Activated CD8-positive, alpha-beta memory T cell treated with anti-CD3 and anti-CD28 coated beads for 24 hours (primary cell): ENCODE results near the gene ZNF23.
A peak's percentile ranks its signal among the peaks of the same experiment; 100 is the strongest.
"Not testable (repeated sequence)": the region's sequence is repeated elsewhere in the genome, so short reads cannot be mapped to it uniquely, and the experiment has no call there.

Experiments
- DNase-seq: peaks from one replicate; pipeline ENCODE4 v3.0.0-alpha.2; 2020

ZNF23 gene

DNA sequence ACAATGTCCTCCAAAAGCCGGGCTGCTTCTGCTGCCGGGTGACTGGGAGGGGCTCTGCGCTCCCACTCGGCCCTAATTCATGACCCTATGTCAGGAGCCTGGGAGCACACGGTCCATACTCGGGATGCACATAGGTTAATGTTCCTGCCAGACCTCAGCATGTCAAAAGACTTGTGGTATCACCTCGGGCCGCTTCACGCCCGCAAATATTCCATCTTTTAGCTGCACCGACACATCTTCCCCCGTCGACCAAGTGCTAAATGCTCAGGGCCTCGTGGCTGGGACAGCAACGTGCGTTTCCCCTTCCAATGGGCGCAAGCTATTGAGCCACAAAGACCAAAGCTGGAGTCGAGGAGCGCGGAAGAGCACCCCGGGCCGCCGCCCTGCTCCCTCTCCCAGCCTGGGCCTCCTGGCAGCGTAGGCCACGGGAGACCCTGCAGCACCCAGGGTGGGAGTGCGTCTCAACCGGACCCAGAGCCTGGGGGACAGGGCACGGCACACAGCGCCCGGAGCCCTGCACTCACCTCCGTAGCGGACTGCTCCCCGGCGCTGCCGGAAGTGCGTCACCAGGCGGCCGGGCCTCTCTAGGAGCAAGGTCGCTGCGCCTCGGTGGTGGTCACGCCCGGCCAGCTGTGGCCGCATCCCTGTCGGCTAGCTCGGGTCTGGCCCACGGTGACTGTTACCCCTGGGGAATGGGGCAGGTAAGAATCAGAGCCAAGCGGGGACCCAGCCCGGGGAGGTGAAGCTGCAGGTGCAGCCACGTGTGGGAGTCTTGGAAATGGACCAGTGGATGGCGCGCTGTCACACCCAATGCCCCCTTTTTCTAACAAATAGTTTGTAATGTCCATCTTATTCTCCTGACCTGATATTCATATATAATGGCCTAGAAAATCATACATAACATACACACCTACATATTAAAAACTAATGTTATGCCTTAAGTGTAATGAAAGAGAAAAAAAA is at the start of gene ZNF23:
Gene ZNF23 (minus strand): TSS at position 562 of the 963 bp plus-strand sequence. CDS start 5,451 bp downstream, outside the sequence.
- DNase-seq, result peak; percentile 93

DNA sequence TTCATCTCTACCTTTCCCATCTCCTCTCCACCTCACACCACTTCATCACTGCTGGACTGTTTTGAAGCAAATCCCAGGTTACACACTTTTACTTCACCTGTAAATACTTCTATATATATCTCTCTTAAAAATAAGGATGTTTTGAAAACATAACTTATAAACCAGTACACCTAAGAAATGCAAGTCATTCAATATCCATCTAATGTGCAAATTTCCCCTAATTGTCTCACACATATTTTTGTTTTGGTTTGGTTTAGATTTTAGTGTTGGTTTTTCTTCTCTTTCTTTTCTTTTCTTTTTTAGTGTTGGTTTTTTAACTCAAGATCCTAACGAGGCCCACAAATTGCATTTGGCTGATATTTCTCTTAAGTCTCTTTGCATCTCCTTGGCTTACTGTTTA is 45.0 kb upstream of the ZNF23 start:
- DNase-seq, result no peak

DNA sequence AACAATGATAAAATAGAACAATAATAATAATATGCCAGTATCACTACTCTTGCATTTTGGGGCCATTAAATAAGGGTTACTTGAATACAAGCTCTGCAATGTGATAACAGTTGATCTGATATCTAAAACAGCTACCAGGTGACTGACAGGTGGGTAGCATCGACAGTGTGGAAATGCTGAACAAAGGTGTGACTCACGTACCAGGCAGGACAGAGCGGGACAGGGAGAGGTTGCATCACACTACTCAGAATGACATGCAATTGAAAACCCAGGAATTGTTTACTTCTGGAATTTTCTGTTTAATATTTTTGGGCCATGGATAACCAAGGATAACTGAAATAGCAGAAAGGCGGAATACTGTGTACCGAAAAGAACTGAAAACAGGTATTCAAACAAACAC is 42.9 kb upstream of the ZNF23 start:
- DNase-seq, result no peak

DNA sequence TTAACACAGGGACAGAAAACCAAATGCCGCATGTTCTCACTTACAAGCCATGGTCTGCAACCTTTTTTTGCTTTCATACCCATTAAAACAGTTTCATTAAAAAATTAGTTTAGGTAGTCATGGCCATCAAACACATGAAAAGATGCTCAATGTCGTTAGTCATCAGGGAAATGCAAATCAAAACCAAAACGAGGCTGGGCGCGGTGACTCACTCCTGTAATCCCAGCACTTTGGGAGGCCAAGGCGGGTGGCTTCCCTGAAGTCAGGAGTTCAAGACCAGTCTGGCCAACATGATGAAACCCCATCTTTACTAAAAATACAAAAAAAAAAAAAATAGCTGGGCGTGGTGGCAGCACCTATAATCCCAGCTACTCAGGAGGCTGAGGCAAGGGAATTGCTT is 42.0 kb upstream of the ZNF23 start:
- not testable (repeated sequence) for DNase-seq

DNA sequence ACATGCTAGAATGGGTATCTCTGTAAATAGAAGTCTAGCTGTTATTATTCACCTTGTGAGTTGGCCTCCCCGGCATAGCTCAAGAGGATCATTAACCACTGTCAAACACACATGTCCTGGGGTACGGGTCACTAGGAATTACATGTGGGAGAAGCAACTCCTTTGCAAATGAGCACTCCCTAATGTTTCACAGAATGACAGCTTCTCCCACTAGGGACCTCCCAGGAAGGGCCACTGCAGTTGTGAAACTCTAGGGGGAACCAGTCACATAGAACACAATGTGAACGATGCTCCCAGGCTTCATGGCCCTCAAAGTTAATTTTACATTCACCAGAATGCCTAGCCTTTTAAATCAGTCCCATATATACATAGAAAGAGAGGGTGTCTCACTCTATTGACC is 39.5 kb upstream of the ZNF23 start:
- DNase-seq, result no peak

DNA sequence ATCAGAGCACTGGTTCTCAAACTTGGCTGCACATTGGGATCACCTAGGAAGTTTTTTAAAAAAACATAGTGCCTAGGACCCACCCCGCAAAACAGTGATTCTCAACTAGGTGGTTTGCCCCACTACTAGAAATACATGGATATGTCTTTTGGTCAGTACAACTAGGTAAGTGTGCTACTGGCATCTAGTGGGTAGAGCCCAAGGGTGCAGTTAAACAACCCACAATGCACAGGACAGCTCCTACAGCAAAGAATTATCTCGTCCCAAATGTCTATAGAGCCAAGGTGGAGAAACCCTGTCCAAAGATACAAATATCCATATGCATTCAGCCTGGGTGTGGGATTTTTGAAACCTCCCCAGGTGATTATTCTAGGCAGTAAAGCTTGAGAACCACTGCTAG is 38.9 kb upstream of the ZNF23 start:
- DNase-seq, result no peak

DNA sequence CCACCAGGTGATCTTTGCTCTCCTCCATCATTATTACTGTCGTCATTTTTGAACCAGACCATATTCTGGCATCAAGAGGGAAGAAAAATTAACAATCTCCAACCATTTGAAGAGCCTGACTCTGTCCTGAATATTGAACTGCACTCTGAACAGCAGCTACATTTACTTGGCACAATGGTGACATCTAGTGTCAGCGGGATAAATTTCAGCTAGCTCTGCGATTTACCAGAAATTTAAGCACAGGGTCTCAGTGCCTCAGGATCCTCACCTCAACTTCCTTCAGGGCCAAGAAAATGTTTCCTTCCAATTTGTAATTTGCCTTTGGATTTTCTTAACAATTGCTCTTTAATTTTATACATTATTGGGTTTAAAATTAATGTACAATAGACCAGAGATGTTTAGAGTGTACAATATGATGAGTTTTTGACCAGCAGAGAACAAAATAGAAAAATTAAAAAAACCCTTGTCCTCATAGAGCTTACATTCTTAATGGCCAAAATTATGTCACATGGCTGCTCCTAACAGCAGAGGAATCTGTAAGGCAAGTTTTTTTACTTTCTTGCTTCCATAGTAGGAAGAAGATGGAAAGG is 37.8 kb upstream of the ZNF23 start:
- peak; percentile 64 for DNase-seq

DNA sequence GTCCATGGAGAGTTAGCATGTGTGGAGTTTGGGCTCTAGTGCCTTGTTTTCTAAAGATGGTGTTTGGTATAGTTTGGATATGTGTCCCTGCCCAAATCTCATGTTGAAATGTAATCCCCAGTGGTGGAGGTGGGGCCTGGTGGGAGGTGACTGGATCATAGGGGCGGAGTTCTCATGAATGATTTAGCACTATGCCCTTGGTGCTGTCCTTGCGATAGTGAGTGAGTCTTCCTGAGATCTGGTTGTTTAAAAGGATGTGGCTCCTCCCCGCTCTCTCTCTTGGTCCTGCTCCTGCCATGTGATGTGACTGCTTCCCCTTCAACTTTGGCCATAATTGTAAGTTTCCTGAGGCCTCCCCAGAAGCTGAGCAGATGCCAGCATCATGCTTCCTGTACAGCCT is 36.0 kb upstream of the ZNF23 start:
- no peak for DNase-seq

DNA sequence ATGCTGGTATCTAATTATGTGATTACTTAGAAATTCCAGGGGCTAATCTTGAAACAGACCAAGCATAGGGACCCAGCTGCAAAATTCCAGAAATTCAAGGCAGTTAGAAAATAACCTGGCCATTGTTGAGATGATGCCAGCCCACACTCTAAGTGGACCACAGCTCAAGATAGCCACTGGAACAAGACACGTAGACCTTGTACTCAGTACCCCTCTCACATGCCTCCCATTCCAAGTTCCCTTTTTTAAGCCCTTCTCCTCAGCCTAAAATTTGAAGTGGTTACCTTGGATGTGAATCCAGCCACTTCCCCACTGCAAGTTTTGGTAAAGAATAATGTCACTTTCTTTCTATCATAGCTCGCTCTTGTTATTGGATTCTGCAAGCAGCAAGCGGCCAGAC is 31.2 kb upstream of the ZNF23 start:
- DNase-seq, result no peak

DNA sequence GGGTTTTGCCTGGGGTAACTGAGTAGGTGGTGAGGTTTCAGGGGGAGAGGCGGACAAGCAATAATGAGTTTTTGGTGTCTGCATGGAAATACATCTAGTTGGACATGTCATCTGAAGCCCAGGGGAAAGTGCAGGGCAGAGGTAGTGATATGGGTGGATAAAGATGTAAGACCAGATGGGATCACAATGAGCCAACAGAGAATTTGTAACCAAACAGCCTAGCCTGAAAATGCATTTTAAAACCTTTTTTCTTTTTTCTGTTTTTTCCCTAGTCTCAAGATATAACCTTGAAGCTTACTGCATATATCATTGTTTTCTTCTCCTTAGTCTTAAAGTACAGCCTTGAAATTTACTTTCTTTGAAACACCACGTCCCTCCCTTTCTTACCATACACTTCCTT is 30.7 kb upstream of the ZNF23 start:
- no peak for DNase-seq

DNA sequence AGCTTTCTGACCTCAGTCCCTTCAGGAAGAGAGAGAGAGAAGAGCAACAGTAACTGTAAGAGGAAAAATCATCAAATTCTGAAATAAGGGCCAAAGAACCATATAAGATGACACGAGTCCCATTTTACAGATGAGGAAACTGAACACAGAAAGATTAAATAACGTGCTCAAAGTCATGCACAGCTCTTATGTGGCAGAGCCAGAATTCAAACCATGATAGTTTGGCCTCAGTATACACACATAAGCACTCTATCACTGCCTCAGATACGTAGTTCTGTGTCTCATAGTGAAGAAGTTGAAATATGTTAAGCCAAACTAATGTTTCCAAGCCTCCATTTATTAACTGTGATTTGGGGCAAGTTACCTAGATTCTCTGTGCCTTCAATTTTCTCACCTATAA is 29.0 kb upstream of the ZNF23 start:
- no peak for DNase-seq

DNA sequence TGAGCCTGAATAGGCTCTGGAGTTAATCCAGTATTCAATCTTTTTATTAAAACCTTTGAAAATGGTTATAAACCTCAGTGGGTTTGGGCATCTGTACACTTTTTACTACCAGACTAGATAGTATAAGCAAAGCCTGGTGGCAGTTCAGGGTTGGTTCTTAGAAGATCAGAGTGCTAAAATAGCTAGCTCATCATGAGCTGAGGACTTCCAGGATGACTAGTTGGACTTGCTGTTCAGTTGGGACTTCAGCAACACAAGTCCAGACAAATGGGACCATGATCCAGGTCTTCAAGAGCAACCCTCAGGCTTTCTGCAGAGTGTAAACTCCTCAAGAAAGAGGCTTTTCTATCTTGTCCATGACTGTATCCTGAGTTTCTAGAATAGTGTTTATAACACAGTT is 28.3 kb upstream of the ZNF23 start:
- no peak for DNase-seq

DNA sequence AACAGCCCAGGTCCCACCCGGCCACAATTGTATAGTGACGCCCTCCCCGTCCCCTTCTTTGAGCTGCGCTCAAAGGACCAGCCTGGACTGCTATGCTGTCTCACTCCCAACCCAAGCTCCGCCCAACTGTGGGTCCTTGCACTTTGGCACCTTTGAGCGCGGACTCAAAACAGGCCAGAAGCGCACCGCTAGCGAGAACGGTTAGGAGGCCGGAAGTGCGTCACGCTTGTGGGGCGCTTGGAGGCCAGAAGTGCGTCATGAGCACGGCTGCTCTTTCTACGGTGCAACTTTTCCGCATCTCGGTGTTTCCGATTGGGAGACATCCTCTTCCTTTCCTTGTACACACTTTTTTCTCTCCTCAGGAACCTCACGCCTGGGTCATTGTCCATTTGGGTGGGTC is 27.1 kb upstream of the ZNF23 start, which contains the start of gene ZNF19:
Gene ZNF19 (minus strand): TSS at position 203 of the 400 bp plus-strand sequence. CDS start 7,210 bp downstream, outside the sequence.
- no peak for DNase-seq

DNA sequence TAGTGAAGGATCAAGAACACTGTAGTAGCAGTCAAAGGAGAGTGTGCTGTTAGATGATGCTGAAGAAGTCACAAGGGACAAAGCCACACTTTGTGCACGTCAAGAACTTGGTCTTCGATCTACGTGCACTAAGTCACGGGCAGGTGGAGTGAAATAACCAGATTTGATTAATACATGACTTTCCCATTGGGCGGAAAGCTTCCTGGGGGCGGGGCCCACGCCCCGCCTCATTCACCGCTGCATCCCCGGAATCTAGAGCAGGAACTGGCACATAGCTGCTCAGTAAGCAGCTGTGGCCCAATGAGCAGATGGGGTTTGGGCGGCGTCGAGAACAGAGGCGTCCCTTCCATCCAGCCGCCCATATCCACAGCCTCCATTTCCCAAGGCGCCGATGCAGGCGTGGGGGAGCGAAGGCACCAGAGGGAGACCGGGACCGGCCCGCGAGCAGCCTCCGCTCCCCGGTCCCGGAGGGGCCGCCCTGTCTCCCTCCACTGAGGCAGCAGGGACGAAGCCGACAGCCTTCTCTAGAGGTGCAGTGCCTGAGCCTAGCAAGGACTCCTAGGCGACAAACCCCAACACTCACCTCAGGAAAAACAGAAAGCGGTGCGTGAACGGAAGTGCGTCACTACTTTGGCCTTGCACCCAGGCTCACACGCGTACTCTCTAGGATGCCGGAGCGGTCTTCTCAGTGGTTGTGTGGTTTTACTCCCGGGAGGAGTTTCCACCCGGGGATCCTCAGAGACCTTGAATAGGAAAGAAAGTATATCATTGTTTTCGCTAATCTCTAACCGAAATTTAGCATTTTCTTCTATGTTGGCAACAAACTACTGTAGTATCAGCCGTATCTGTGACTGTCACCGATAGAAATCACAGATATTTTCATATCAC is 22.2 kb upstream of the ZNF23 start:
- peak; percentile 87 for DNase-seq

DNA sequence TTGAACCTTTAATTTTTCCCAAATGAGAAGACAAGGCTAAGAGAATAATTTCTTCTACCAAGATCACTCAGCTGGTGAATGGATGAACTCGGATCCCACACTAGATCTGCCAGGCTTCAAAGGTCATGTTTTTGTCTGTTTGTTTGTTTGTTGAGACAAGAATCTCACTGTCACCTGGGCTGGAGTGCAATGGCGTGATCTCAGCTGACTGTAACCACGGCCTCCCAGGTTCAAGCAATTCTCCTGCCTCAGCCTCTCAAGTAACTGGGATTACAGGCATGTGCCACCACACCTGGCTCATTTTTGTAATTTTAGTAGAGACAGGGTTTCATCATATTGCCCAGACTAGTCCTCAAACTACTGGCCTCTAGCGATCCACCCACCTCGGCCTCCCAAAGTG is 20.5 kb upstream of the ZNF23 start:
- no peak for DNase-seq

DNA sequence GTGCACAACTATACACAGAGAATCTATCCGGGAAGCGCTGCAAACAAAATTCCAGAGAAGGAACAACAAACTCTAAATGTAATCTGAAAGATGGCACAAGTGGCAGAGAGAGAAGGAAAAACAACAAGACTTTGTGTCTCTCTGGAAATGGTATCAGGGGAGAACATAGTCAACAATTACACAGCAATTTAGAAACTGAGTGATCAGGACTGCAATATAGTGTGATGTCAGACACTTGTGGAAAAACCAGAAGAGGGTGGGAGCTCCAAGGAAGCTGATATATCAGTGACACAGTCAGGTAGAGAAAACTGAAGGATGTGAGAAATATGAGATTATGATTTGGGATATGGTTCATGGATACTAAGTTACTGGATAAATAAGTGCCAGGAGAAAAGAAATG is 18.9 kb upstream of the ZNF23 start:
- DNase-seq, result no peak

DNA sequence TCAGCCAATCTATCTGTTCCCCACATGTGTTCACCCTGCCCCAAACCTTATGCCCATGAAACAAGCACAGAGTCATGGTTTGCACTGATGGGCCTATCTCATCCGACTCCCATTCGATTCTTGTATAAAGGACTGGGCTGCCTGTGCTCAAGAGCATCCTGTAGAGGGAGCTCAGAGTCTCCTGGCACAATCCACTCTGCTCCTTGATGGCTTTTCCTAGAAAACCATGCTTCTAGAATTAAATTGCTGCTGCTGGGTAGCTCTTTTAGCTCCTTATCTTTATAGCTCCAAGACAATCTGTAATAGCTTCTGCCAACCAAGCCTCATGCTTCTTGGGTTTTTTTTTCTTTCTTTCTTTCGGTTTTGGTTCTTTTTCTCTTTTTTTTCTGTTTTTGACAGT is 17.4 kb upstream of the ZNF23 start:
- DNase-seq, result no peak

DNA sequence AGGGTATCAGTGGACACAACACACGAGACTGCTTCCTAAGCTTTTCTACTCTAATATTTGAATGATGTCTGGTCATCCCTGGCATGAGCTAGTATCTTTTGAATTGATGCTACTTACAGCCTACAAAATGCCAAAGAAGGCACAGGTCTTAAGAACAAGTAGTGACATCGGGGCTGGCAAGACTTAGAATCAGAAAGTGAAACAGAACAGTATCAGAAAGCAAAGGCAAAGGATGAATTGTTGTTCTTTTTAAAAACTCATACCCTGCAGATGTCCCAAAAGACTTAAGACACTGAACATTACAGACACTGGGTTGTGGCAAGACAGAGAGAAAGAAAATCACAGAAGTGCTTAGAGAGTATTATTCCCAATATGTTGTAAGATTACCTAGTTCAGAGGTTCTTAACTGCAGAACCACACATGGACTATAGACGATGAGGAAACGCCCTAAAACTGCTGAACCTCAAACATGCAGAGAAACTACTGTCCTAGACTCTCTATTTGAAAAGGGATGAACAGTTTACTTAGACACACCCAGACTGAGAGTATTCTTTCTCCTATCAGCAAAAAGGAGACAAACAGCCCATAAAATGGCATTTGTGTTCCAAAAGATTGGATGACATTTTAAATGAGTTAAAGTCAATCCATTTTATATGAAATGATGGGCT is 14.5 kb upstream of the ZNF23 start:
- DNase-seq, result no peak

DNA sequence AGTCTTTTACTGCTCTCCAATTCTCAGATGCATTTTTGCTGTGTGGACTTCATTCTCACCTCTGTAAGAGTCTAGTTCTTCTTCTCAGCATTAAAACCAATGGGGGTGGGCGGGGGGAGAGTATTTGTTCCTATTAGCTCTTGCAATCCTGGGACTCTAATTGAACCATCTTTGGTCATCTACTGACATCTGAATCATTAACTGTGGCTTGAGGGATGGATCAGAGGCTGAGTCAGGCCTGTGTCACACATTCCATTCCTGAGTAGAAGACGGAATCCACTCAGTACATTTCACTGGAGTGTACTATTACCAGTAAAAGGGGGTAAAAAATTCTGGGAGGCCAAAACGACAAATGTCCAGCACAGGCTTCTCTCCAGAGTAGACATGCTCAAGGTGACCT is 12.8 kb upstream of the ZNF23 start:
- no peak for DNase-seq

DNA sequence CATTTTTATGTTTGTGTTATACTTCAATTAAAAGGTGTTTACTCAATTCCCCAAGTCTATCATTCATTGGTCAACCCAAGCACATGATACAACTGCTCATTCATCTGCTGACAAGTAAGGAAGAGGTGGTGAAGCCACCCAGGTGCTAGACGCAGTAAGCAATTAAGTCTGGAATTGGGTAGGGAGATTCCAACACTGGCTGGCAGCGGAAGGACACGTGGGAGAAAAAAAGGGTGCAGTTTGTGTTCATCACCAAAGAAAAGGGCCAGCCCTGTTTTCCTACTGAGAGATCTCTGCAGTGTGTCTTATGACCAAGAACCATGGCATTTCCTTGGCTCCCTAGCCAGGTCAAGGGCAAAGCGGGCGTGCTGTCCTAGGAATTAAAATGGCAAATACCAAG is 11.8 kb upstream of the ZNF23 start:
- DNase-seq, result no peak

DNA sequence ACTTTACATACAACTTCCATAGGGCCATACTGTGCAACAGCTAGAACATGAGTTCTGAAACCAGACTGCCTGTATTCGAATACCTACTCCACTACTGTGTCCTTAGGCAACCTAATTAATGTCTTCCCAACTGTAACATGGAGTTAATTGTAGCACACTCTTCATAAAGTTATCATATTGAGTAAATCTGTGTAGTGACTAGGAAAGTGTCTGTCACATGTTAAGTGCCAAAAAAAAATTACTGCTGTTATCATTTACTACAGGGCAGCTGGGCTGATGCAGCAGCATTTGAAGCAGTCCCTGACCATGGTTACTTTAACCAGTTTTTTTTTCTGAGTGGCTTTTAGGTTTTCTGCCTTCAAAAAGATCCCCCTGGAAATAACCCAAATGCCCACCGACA is 10.9 kb upstream of the ZNF23 start:
- DNase-seq, result no peak

DNA sequence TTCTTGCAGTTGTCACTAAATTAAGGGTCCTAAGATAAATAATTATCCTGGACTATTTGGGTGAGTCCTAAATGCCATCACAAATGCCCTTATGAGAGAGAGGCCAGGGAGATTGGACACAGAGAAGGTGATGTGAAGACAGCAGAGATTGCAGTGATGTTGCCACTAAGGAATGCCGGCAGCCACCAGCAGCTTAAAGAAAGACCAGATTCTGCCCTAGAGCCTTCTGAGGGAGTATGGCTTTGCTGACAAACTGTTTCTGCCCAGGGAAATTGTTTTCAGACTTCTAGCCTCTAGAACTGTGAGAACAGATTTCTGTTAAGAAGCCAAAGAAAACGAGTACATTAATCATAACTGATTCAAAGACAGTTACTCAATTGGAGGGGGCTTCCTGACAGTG is 10.0 kb upstream of the ZNF23 start:
- no peak for DNase-seq

DNA sequence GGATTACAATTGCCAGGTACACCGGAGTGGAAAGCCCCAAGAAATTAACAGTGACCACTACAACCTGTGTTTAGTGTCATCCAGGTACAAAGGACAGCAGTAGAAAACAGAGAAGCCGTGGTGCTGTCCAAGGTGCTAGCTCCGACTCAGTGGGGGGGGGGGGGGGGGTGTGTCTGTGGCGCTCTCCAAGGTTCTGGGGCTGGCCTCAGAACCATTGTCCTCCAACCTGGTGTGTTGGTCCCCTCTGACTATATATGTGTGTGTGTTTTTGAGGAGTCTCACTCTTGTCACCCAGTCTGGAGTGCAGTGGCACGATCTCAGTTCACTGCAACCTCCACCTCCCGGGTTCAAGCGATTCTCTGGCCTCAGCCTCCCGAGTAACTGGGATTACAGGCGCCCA is 5.8 kb upstream of the ZNF23 start:
- DNase-seq, result peak; percentile 62
